Measurements from ENCODE around the gene SNX22. TPM values are rescaled to one million over a fixed set of nuclear protein-coding genes. Genes with fewer than 3 reads are reported as not detected.

The SNX22 gene
- total and polyA plus RNA-seq, 9 of the 15 experiments (the other 6 are each of a cell fraction or from before 2014, with no cell fraction given), result 0.91 to 3.0 (median 2.0) TPM

DNA sequence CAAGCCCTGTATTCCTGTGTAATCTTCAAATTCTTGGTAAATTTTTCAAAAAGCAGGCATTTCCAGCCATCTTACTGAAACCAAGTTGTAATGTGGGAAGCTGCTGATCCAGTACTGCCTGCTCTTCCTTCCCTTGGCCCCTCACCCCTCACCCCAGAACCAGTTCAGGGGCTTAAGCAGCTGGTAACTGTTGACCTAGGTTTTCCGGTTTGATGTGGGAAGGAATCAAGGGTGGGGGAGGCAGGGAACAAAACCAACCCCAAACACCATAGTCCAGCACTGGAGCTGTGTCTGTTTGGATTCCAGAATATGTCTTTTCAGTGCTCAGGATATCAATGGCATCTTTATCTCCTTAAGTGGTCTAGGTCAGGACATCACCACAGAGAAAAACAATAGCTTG, 29.1 kb upstream of the SNX22 start (continued):
- no peak for TF ChIP-seq RAD51 (IDR thresholded peaks at IDR 0.05; ENCODE audit: borderline replicate concordance, low read depth)

- H3K27me3 ChIP-seq (ENCODE audit: control insufficient read depth in 2 of 2, insufficient read depth in 2 of 2, low read length in 2 of 2), result no peaks in the 10 kb centered on the region
- no peak for ATAC-seq
- no peaks in the 10 kb centered on the region for H4K20me1 ChIP-seq (replicated peaks; ENCODE audit: control insufficient read depth, insufficient read depth, low read length)
- no peak overlapping the region for H3K4me2 ChIP-seq (ENCODE audit: insufficient read depth, low read length)
- intact Hi-C loops (cut with micrococcal nuclease), result no loop called here
- no peak overlapping the region for H3K9ac ChIP-seq (ENCODE audit: insufficient read depth in 1 of 2, low read depth in 2 of 2, low read length in 2 of 2)
- H2AFZ ChIP-seq (ENCODE audit: low read depth, low read length), result no peak overlapping the region
- H3K4me3 ChIP-seq, result no peak overlapping the region
- in situ Hi-C loops (cut with MboI), result no loop called here
- FAIRE-seq, result no peak
- no peaks in the 10 kb centered on the region for H3K9me3 ChIP-seq (replicated peaks; ENCODE audit: control insufficient read depth, insufficient read depth, low read depth, low read length)
- DNase-seq (ENCODE audit: extremely low read depth in 1 of 4, low spot score in 3 of 4), result no peak
- no peaks in the 10 kb centered on the region for H3K9me1 ChIP-seq (ENCODE audit: control insufficient read depth, insufficient read depth, low read length)
- H3K79me2 ChIP-seq (ENCODE audit: control insufficient read depth, insufficient read depth, low read length), result no peaks in the 10 kb centered on the region
- ChIA-PET POLR2A (interaction anchor here (0.9 to 2.2 kb wide), 5 partner anchors 9 to 40 kb away, joined by 3 to 11 read pairs (median 4); partner anchors contain the start of gene PPIB), CTCF (ENCODE audit: low intra/inter-chr PET ratio) (no interaction called here)
- no peak overlapping the region for H3K27ac ChIP-seq (ENCODE audit: extremely low read depth, low read depth, low read length)
- peaks cover 80% of the 10 kb centered on the region for H3K36me3 ChIP-seq (ENCODE audit: control insufficient read depth, insufficient read depth, low read length)
- BruUV-seq (replicated peaks), result TSS peak; percentile 13
- 88% methylated on average over 3 of the region's 3 CpGs for WGBS (ENCODE audit: insufficient coverage, low coverage, missing lambda C conversion rate)
- no peaks in the 10 kb centered on the region for H3K4me1 ChIP-seq (replicated peaks in 1 of 2; ENCODE audit: control insufficient read depth in 2 of 2, insufficient read depth in 2 of 2, low read length in 2 of 2)
- TF ChIP-seq RBM39 (optimal IDR thresholded peaks at IDR 0.05; ENCODE audit: low read depth, low read length), result no peak
- TF ChIP-seq FOSL1 (tag; conservative IDR thresholded peaks at IDR 0.05), result no peak
- no peak for TF ChIP-seq REST (IDR thresholded peaks at IDR 0.05; ENCODE audit: borderline replicate concordance)
- TF ChIP-seq REST (CRISPR knock-in tag; IDR thresholded peaks at IDR 0.05; ENCODE audit: low read depth), result no peak
- no peak for TF ChIP-seq TSHZ1 (CRISPR knock-in tag; IDR thresholded peaks at IDR 0.05)
- no peak for TF ChIP-seq ZNF253 (CRISPR knock-in tag; conservative IDR thresholded peaks at IDR 0.05)
- no peak for TF ChIP-seq E2F1 (CRISPR knock-in tag; IDR thresholded peaks at IDR 0.05)
These were observed 28.6 kb upstream of the SNX22 start for GRCh38 chr15:64122936-64123351.

Data from K562 (cell line).